GM12892 (cell line): Measurements from ENCODE around the gene KIAA0513.

Experiments used
- DNase-seq: peaks from one replicate; pipeline ENCODE4 v3.0.0; 2011; ENCODE audit not compliant: insufficient read length
- FAIRE-seq: peaks from 2 replicates; lab custom pipeline; 2011; peaks lifted over from hg19 to GRCh38; lab: Jason Lieb, UNC
- POLR2A ChIP-seq: IDR thresholded peaks from 2 replicates; pipeline ENCODE4 v1.6.1; 2011; ENCODE audit warnings: low read depth, low read length, control low read depth
- POLR2AphosphoS5 ChIP-seq: IDR thresholded peaks from 2 replicates; pipeline ENCODE4 v1.6.1; 2011; ENCODE audit warnings: low read depth, low read length, control low read depth
- TAF1 ChIP-seq: IDR thresholded peaks from 2 replicates; pipeline ENCODE4 v1.6.1; 2011; ENCODE audit warnings: low read depth, mild to moderate bottlenecking, control low read depth, low read length, borderline replicate concordance

KIAA0513 gene

GRCh38 chr16:85067426-85067825 lies 39.8 kb downstream of the KIAA0513 start:
- DNase-seq (no peak), FAIRE-seq (no peak)
- no peak for TF ChIP-seq POLR2AphosphoS5
- TF ChIP-seq POLR2A: no peak
- no peak for TF ChIP-seq TAF1

- TF ChIP-seq POLR2A (no peak), TAF1 (no peak), POLR2AphosphoS5 (no peak)
- DNase-seq (no peak), FAIRE-seq (no peak)
Observed at GRCh38 chr16:85068746-85069145, 41.2 kb downstream of the KIAA0513 start.

DNA sequence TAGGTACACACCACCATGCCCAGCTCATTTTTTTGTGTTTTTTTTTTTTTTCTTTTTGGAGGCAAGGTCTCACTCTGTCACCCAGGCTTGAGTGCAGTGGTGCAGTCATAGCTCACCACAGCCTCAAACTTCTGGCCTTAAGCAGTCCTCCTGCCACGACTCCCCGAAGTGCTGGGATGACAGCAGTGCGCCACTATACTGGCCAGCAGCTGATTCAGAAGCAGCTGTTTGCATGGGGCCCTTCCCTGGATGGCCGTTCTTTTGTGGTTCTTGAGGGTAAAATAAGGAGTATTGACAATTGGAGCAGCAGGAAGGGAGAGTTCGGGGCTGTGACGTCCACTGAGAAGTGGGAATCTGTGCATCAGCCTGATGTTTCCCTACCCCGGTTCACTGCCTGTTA lies 41.6 kb downstream of the KIAA0513 start:
- no peak for DNase-seq
- TF ChIP-seq TAF1: no peak
- TF ChIP-seq POLR2AphosphoS5: no peak
- no peak for TF ChIP-seq POLR2A
- FAIRE-seq: no peak

- DNase-seq (no peak), FAIRE-seq (no peak)
- TF ChIP-seq TAF1 (no peak), POLR2AphosphoS5 (no peak), POLR2A (no peak)
Observed at GRCh38 chr16:85072076-85072860, 44.7 kb downstream of the KIAA0513 start.

GRCh38 chr16:85072947-85073346 lies 45.4 kb downstream of the KIAA0513 start:
- DNase-seq (no peak), FAIRE-seq (no peak)
- TF ChIP-seq POLR2AphosphoS5 (no peak), POLR2A (no peak), TAF1 (no peak)

GRCh38 chr16:85074225-85074914 lies 46.8 kb downstream of the KIAA0513 start:
- FAIRE-seq: no peak
- no peak for DNase-seq
- TF ChIP-seq POLR2AphosphoS5: no peak

- TF ChIP-seq TAF1 (no peak), POLR2A (no peak), POLR2AphosphoS5 (no peak)
- FAIRE-seq (no peak), DNase-seq (no peak)
Observed at GRCh38 chr16:85075236-85075924, 47.8 kb downstream of the KIAA0513 start.

- TF ChIP-seq TAF1 (no peak), POLR2AphosphoS5 (no peak), POLR2A (no peak)
- DNase-seq (no peak), FAIRE-seq (no peak)
Observed at GRCh38 chr16:85077039-85077438, 49.4 kb downstream of the KIAA0513 start.

GRCh38 chr16:85077576-85078125 lies 50.1 kb downstream of the KIAA0513 start:
- FAIRE-seq (no peak), DNase-seq (no peak)
- TF ChIP-seq POLR2AphosphoS5: no peak
- TF ChIP-seq POLR2A: no peak
- no peak for TF ChIP-seq TAF1

- FAIRE-seq (no peak), DNase-seq (no peak)
- TF ChIP-seq TAF1: no peak
- no peak for TF ChIP-seq POLR2AphosphoS5
- no peak for TF ChIP-seq POLR2A
Observed at GRCh38 chr16:85078226-85078625, 50.6 kb downstream of the KIAA0513 start.

DNA sequence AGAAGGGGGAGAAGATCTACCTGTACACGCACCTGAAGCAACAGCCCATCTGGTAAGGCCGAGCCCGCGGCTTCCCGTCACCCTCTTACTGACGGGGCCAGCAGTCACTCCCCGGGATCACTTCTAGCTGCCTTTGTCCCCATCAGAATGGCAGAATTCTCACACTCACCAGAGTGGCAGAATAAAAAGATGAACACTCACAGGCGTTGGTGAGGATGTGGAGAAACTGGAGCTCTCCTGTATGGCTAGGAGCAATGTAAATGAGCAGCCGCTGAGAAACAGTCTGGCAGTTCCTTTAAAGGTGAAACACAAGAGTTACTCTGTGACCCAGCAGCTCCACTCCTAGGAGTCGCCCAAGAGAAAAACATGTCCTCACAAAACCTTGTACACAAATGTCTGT lies 51.4 kb downstream of the KIAA0513 start:
- FAIRE-seq: no peak
- DNase-seq: no peak
- TF ChIP-seq TAF1 (no peak), POLR2A (no peak), POLR2AphosphoS5 (no peak)
